SIG-M5 treated with dmso at 0.1 percent for 504 hours (cell line): ENCODE results near the gene AGPAT1.
A peak's percentile ranks its signal among the peaks of the same experiment; 100 is the strongest.

Experiments
- DNase-seq: peaks from one replicate; lab custom pipeline; 2025; ENCODE audit not compliant: unreplicated experiment; lab: John Stamatoyannopoulos, UW

Gene AGPAT1

GRCh38 chr6:32126880-32127279, 49.0 kb downstream of the AGPAT1 start:
- DNase-seq, result no peak

GRCh38 chr6:32123681-32124080, 52.2 kb downstream of the AGPAT1 start:
- no peak for DNase-seq

- no peak for DNase-seq
Observed at GRCh38 chr6:32120573-32121059, 55.3 kb downstream of the AGPAT1 start.

GRCh38 chr6:32118782-32119628, 56.9 kb downstream of the AGPAT1 start:
- peak; percentile 49 for DNase-seq
